ENCODE data around the gene EMSY. TPM values are rescaled to one million over a fixed set of nuclear protein-coding genes. Genes with fewer than 3 reads are reported as not detected.

The EMSY gene
- total RNA-seq, 1 donor from 2014 or later: 47.5 TPM

- Mint-ChIP-seq H3K4me1 (no peaks in the 10 kb centered on the region), H3K27ac (no peak overlapping the region), H3K27me3 (ENCODE audit: low read depth) (no peaks in the 10 kb centered on the region), H3K36me3 (peaks cover 48% of the 10 kb centered on the region), H3K9me3 (peaks cover 9% of the 10 kb centered on the region), H3K4me3 (no peak overlapping the region)
- TF ChIP-seq CTCF (IDR thresholded peaks at IDR 0.05; ENCODE audit: unreplicated experiment): no peak
- DNase-seq (ENCODE audit: low spot score in 2 of 2, unreplicated experiment in 2 of 2): no peak
Measured at GRCh38 chr11:76493626-76494539, 49.1 kb downstream of the EMSY start.

- H3K27ac Mint-ChIP-seq: no peak overlapping the region
Measured at GRCh38 chr11:76495019-76495418, 50.2 kb downstream of the EMSY start.

GRCh38 chr11:76496174-76496573 lies 51.4 kb downstream of the EMSY start:
- peaks cover 48% of the 10 kb centered on the region for H3K36me3 Mint-ChIP-seq

More at GRCh38 chr11:76495019-76495418, 50.2 kb downstream of the EMSY start:
- peaks cover 44% of the 10 kb centered on the region for H3K36me3 Mint-ChIP-seq
- no peak overlapping the region for H3K4me3 Mint-ChIP-seq
- H3K27me3 Mint-ChIP-seq (ENCODE audit: low read depth): no peaks in the 10 kb centered on the region
- no peak for TF ChIP-seq CTCF (IDR thresholded peaks at IDR 0.05; ENCODE audit: unreplicated experiment)
- H3K9me3 Mint-ChIP-seq: peaks cover 4% of the 10 kb centered on the region
- H3K4me1 Mint-ChIP-seq: no peaks in the 10 kb centered on the region
- DNase-seq (ENCODE audit: low spot score in 2 of 2, unreplicated experiment in 2 of 2): no peak

GRCh38 chr11:76501526-76502202 lies 56.8 kb downstream of the EMSY start:
- no peak for TF ChIP-seq CTCF (IDR thresholded peaks at IDR 0.05; ENCODE audit: unreplicated experiment)
- peaks cover 6% of the 10 kb centered on the region for H3K4me1 Mint-ChIP-seq
- no peak for DNase-seq (ENCODE audit: low spot score in 2 of 2, unreplicated experiment in 2 of 2)
- H3K27ac Mint-ChIP-seq: no peak overlapping the region
- H3K36me3 Mint-ChIP-seq: peaks cover 49% of the 10 kb centered on the region
- no peaks in the 10 kb centered on the region for H3K27me3 Mint-ChIP-seq (ENCODE audit: low read depth)
- H3K4me3 Mint-ChIP-seq: no peak overlapping the region
- H3K9me3 Mint-ChIP-seq: peaks cover 24% of the 10 kb centered on the region

More at GRCh38 chr11:76496174-76496573, 51.4 kb downstream of the EMSY start:
- no peaks in the 10 kb centered on the region for H3K27me3 Mint-ChIP-seq (ENCODE audit: low read depth)
- H3K4me3 Mint-ChIP-seq: no peak overlapping the region
- no peaks in the 10 kb centered on the region for H3K4me1 Mint-ChIP-seq
- peaks cover 16% of the 10 kb centered on the region for H3K9me3 Mint-ChIP-seq
- DNase-seq (ENCODE audit: low spot score in 2 of 2, unreplicated experiment in 2 of 2): no peak
- no peak for TF ChIP-seq CTCF (IDR thresholded peaks at IDR 0.05; ENCODE audit: unreplicated experiment)
- no peak overlapping the region for H3K27ac Mint-ChIP-seq

- peaks cover 35% of the 10 kb centered on the region for H3K36me3 Mint-ChIP-seq
- peak overlapping the region; percentile 81 for H3K27ac Mint-ChIP-seq
- H3K9me3 Mint-ChIP-seq: peaks cover 15% of the 10 kb centered on the region
- no peaks in the 10 kb centered on the region for H3K27me3 Mint-ChIP-seq (ENCODE audit: low read depth)
- no peak for DNase-seq (ENCODE audit: low spot score in 2 of 2, unreplicated experiment in 2 of 2)
- no peak overlapping the region for H3K4me3 Mint-ChIP-seq
- TF ChIP-seq CTCF (IDR thresholded peaks at IDR 0.05; ENCODE audit: unreplicated experiment): no peak
- peaks cover 15% of the 10 kb centered on the region for H3K4me1 Mint-ChIP-seq
Measured at GRCh38 chr11:76506833-76507232, 62.0 kb downstream of the EMSY start.
